ENCODE results near the gene NDC80.

DNA sequence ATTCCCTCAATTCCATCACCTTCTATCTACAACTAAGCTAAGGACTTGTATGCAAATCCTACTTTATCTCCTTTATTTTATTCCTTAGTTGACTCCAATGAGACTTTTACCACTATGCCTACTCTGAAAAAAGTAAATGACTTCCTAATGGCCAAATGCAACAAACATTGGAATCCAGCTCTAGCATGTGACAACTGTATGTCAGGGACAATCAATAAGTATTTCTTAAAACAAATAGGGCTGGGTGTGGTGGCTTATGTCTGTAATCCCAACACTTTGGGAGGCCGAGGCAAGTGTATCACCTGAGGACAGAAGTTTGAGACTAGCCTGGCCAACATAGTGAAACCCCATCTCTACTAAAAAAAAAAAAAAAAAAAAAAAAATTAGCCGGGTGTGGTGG lies 21.9 kb upstream of the NDC80 start:
- no peak for TF ChIP-seq POLR2A (IDR thresholded peaks at IDR 0.05; ENCODE audit: low read length)
- no peak for TF ChIP-seq GATA1 (IDR thresholded peaks at IDR 0.05; ENCODE audit: low read depth, low read length)

Data from erythroblast (primary cell).